B cell (primary cell): ENCODE results near the gene DIS3L2.

ENCODE experiments used
- CTCF ChIP-seq: fragments of 200-600 bp; IDR thresholded peaks from one replicate; pipeline ENCODE4 v1.8.0; 2022; ENCODE audit warnings: antibody characterized with exemption, mild to moderate bottlenecking
- EZH2 ChIP-seq: IDR thresholded peaks from 2 replicates; pipeline ENCODE4 v1.6.1; 2012; ENCODE audit warnings: borderline replicate concordance, low read depth, mild to moderate bottlenecking, moderate library complexity, low read length; ENCODE audit not compliant: insufficient read depth, poor library complexity, severe bottlenecking

GRCh38 chr2:232338759-232339106 lies 377.2 kb downstream of the DIS3L2 start:
- TF ChIP-seq CTCF (no peak), EZH2 (no peak)
